ENCODE results near the gene BCR.

GRCh38 chr22:23359583-23360123 lies 179.3 kb downstream of the BCR start:
- no peak for TF ChIP-seq CTCF (CRISPR knock-in tag; IDR thresholded peaks at IDR 0.05)
- TF ChIP-seq SIN3A (IDR thresholded peaks at IDR 0.05; ENCODE audit: borderline replicate concordance, low read depth, low read length) = no peak
- no peak for TF ChIP-seq SMYD3 (CRISPR knock-in tag; IDR thresholded peaks at IDR 0.05)
- no peak for TF ChIP-seq YY1 (IDR thresholded peaks at IDR 0.05; ENCODE audit: insufficient read depth, insufficient replicate concordance, low read depth, low read length)
- no peak for TF ChIP-seq ARNT2 (CRISPR knock-in tag; IDR thresholded peaks at IDR 0.05; ENCODE audit: low read depth)
- TF ChIP-seq UBTF (CRISPR knock-in tag; IDR thresholded peaks at IDR 0.05) = no peak
- TF ChIP-seq FOXA3 (CRISPR knock-in tag; IDR thresholded peaks at IDR 0.05) = no peak
- TF ChIP-seq HOXA9 (CRISPR knock-in tag; IDR thresholded peaks at IDR 0.05; ENCODE audit: borderline replicate concordance) = no peak
- TF ChIP-seq ZSCAN20 (CRISPR knock-in tag; IDR thresholded peaks at IDR 0.05; ENCODE audit: borderline replicate concordance) = no peak
